HEK293T (cell line): ENCODE measurements around the gene GPR62.
A peak's percentile ranks its signal among the peaks of the same experiment; 100 is the strongest.

Source experiments
- BHLHE40 ChIP-seq: fragments of 450-650 bp; IDR thresholded peaks from 2 replicates; pipeline ENCODE4 v1.6.1; 2016; ENCODE audit warnings: mild to moderate bottlenecking, moderate library complexity, borderline replicate concordance
- ELF4 ChIP-seq: fragments of 450-650 bp; IDR thresholded peaks from 2 replicates; pipeline ENCODE4 v1.6.1; 2017; ENCODE audit warnings: antibody characterized with exemption
- FOXA1 ChIP-seq: fragments of 450-650 bp; IDR thresholded peaks from 2 replicates; pipeline ENCODE4 v1.6.1; 2016; ENCODE audit warnings: mild to moderate bottlenecking
- FOXK2 ChIP-seq: fragments of 450-650 bp; IDR thresholded peaks from 2 replicates; pipeline ENCODE4 v1.6.1; 2016; ENCODE audit warnings: mild to moderate bottlenecking
- FOXM1 ChIP-seq: fragments of 450-650 bp; IDR thresholded peaks from 2 replicates; pipeline ENCODE4 v1.6.1; 2017; ENCODE audit warnings: mild to moderate bottlenecking, borderline replicate concordance
- HDGF ChIP-seq: fragments of 450-650 bp; IDR thresholded peaks from 2 replicates; pipeline ENCODE4 v1.6.1; 2017; ENCODE audit warnings: antibody characterized with exemption, borderline replicate concordance
- L3MBTL2 ChIP-seq: fragments of 450-650 bp; conservative IDR thresholded peaks from 2 replicates; pipeline ENCODE4 v1.6.1; 2016; ENCODE audit warnings: mild to moderate bottlenecking
- LEF1 ChIP-seq: fragments of 450-650 bp; IDR thresholded peaks from 2 replicates; pipeline ENCODE4 v1.6.1; 2017; ENCODE audit warnings: mild to moderate bottlenecking, borderline replicate concordance
- NFRKB ChIP-seq: fragments of 450-650 bp; IDR thresholded peaks from 2 replicates; pipeline ENCODE4 v1.6.1; 2016; ENCODE audit warnings: mild to moderate bottlenecking, moderate library complexity
- SP1 ChIP-seq: fragments of 450-650 bp; IDR thresholded peaks from 2 replicates; pipeline ENCODE4 v1.6.1; 2017
- TARDBP ChIP-seq: fragments of 450-650 bp; IDR thresholded peaks from 2 replicates; pipeline ENCODE4 v1.6.1; 2016
- ZNF384 ChIP-seq: fragments of 450-650 bp; IDR thresholded peaks from 2 replicates; pipeline ENCODE4 v1.6.1; 2016

GRCh38 chr3:51982838-51983577 lies 27.8 kb downstream of the GPR62 start, which contains the start of gene ACY1:
- no peak for TF ChIP-seq NFRKB
- no peak for TF ChIP-seq BHLHE40
- TF ChIP-seq FOXA1 = no peak
- TF ChIP-seq HDGF = no peak
- TF ChIP-seq SP1 = no peak
- TF ChIP-seq FOXM1 = no peak
- no peak for TF ChIP-seq TARDBP
- no peak for TF ChIP-seq FOXK2
- no peak for TF ChIP-seq LEF1
- no peak for TF ChIP-seq ZNF384
- TF ChIP-seq ELF4 = no peak
- peak; percentile 89 for TF ChIP-seq L3MBTL2
